ENCODE data around the gene MOGAT2. TPM values are rescaled to one million over a fixed set of nuclear protein-coding genes. Genes with fewer than 3 reads are reported as not detected.

The MOGAT2 gene
- total and polyA plus RNA-seq, 2 donors (not counting 3 experiments of a cell fraction or from before 2014, with no cell fraction given): not detected

GRCh38 chr11:75697906-75698581, 19.6 kb upstream of the MOGAT2 start:
- no peaks in the 10 kb centered on the region for H3K79me2 ChIP-seq (ENCODE audit: control insufficient read depth, insufficient read depth, low read length)
- H3K4me2 ChIP-seq (ENCODE audit: insufficient read depth, low read length): no peak overlapping the region
- intact Hi-C loops (cut with micrococcal nuclease): no loop called here
- no peaks in the 10 kb centered on the region for H3K9me1 ChIP-seq (replicated peaks; ENCODE audit: control insufficient read depth, extremely low read depth, insufficient read depth, low read length)
- H3K27ac ChIP-seq (ENCODE audit: insufficient read depth, low read depth, low read length): no peak overlapping the region
- FAIRE-seq: no peak
- peaks cover 11 to 16% of the 10 kb centered on the region in 2 experiments for H3K27me3 ChIP-seq (ENCODE audit: control insufficient read depth in 2 of 2, insufficient read depth in 2 of 2, low read length in 2 of 2)
- H4K20me1 ChIP-seq (replicated peaks; ENCODE audit: control insufficient read depth, extremely low read depth, insufficient read depth, low read length): no peaks in the 10 kb centered on the region
- no TSS peak for BruUV-seq (replicated peaks)
- POLR2A ChIA-PET: no interaction called here
- no peaks in the 10 kb centered on the region for H3K36me3 ChIP-seq (ENCODE audit: control insufficient read depth in 2 of 2, extremely low read depth in 1 of 2, insufficient read depth in 2 of 2, low read length in 2 of 2)
- DNase-seq (ENCODE audit: low read depth, low spot score): no peak
- TF ChIP-seq MYC (IDR thresholded peaks at IDR 0.05; ENCODE audit: low read depth, low read length): no peak
- TF ChIP-seq POLR2AphosphoS5 (IDR thresholded peaks at IDR 0.05; ENCODE audit: insufficient read depth, low read depth, low read length): no peak
- no peak for TF ChIP-seq GATA2 (IDR thresholded peaks at IDR 0.05; ENCODE audit: insufficient read depth, insufficient read length, low read depth, low read length)
- no peak for TF ChIP-seq JUN (IDR thresholded peaks at IDR 0.05; ENCODE audit: borderline replicate concordance, insufficient read depth, insufficient read length, low read depth)
- TF ChIP-seq POLR2A (IDR thresholded peaks at IDR 0.05; ENCODE audit: low read depth, low read length): no peak
- no peak for TF ChIP-seq CTCF (IDR thresholded peaks at IDR 0.05; ENCODE audit: extremely low read depth in 1 of 2, insufficient read depth in 1 of 2, low read depth in 1 of 2, low read length in 2 of 2)
- no peak for TF ChIP-seq MAX (IDR thresholded peaks at IDR 0.05; ENCODE audit: insufficient read depth, insufficient read length)
- TF ChIP-seq FOS (IDR thresholded peaks at IDR 0.05; ENCODE audit: borderline replicate concordance, insufficient read depth, low read length): no peak
- TF ChIP-seq EZH2 (IDR thresholded peaks at IDR 0.05; ENCODE audit: borderline replicate concordance, low read depth, low read length, severe bottlenecking): no peak
- H3K9me3 ChIP-seq (replicated peaks; ENCODE audit: control insufficient read depth, insufficient read depth, low read length): no peaks in the 10 kb centered on the region
- no peak overlapping the region for H2AFZ ChIP-seq (ENCODE audit: low read depth, low read length)
- no peaks in the 10 kb centered on the region for H3K4me1 ChIP-seq (ENCODE audit: control insufficient read depth, extremely low read depth, insufficient read depth, low read length)
- no peak overlapping the region for H3K4me3 ChIP-seq (replicated peaks in 1 of 3; ENCODE audit: insufficient read depth in 1 of 3, low read depth in 1 of 3, low read length in 3 of 3)
- CTCF ChIA-PET: interaction anchor here (1.5 kb wide), 1 partner anchor 8 kb away, joined by 8 read pairs; no protein-coding TSS in a partner anchor
- no peak overlapping the region for H3K9ac ChIP-seq (replicated peaks; ENCODE audit: extremely low read depth, insufficient read depth, low read length)
- dilution Hi-C loops (cut with MboI; ENCODE audit: extremely low pct_ligation_motif_present, low sequenced_read_pairs): no loop called here
